Type B pancreatic cell (in vitro differentiated cells): Measurements from ENCODE around the gene SOX12. TPM values are rescaled to one million over a fixed set of nuclear protein-coding genes. Genes with fewer than 3 reads are reported as not detected.

Source experiments
- DNase-seq: peaks from one replicate; pipeline ENCODE4 v3.0.0; 2021; ENCODE audit warnings: mixed read lengths; ENCODE audit not compliant: unreplicated experiment; ENCODE audit errors: extremely low spot score
- H3K27ac Mint-ChIP-seq: 2 replicates; pipeline ENCODE4 v1.8.0; 2021; ENCODE audit warnings: mild to moderate bottlenecking, mixed read lengths
- H3K27me3 Mint-ChIP-seq: 2 replicates; pipeline ENCODE4 v1.8.0; 2021; ENCODE audit warnings: mixed read lengths
- H3K36me3 Mint-ChIP-seq: 2 replicates; pipeline ENCODE4 v1.8.0; 2021; ENCODE audit warnings: mixed read lengths
- H3K4me1 Mint-ChIP-seq: one replicate; pipeline ENCODE4 v1.8.0; 2021; ENCODE audit warnings: mixed read lengths; ENCODE audit not compliant: unreplicated experiment
- H3K4me3 Mint-ChIP-seq: 2 replicates; pipeline ENCODE4 v1.8.0; 2021; ENCODE audit warnings: mild to moderate bottlenecking, mixed read lengths
- H3K9me3 Mint-ChIP-seq: 2 replicates; pipeline ENCODE4 v1.8.0; 2021; ENCODE audit warnings: mixed read lengths
- CTCF ChIP-seq: fragments of 200-600 bp; sonication (generic); conservative IDR thresholded peaks from 2 replicates; pipeline ENCODE4 v1.5.0; 2021; ENCODE audit warnings: antibody characterized with exemption, mild to moderate bottlenecking
- total RNA-seq: library from RNA; stranded (reverse); gene quantifications from 2 replicates; pipeline ENCODE4 v1.2.1, GENCODE V29; 2021; ENCODE audit warnings: low replicate concordance

The SOX12 gene
- total RNA-seq, 1 donor from 2014 or later = 52.7 TPM

- H3K4me3 Mint-ChIP-seq = no peak within 1 kb of the TSS
- H3K9me3 Mint-ChIP-seq = no peaks in the 10 kb centered on the region
- no peaks in the 10 kb centered on the region for H3K27me3 Mint-ChIP-seq
- peaks cover 13% of the 10 kb centered on the region for H3K36me3 Mint-ChIP-seq
- H3K4me1 Mint-ChIP-seq = no peaks in the 10 kb centered on the region
- DNase-seq = peak; percentile 92
- TF ChIP-seq CTCF = peak; percentile 68
- no peak within 1 kb of the TSS for H3K27ac Mint-ChIP-seq
Observed at GRCh38 chr20:290084-290831, 35.1 kb upstream of the SOX12 start, which contains the start of gene C20orf96. TSS of gene C20orf96 (minus strand) at chr20:290750. CDS start at chr20:290610, 140 bp downstream.

GRCh38 chr20:294602-295001 lies 30.8 kb upstream of the SOX12 start:
- peak overlapping the region; percentile 22 for H3K4me3 Mint-ChIP-seq
- H3K27ac Mint-ChIP-seq = no peak overlapping the region
- peaks cover 17% of the 10 kb centered on the region for H3K4me1 Mint-ChIP-seq
- no peak for DNase-seq
- H3K36me3 Mint-ChIP-seq = peaks cover 11% of the 10 kb centered on the region
- no peak for TF ChIP-seq CTCF
- no peaks in the 10 kb centered on the region for H3K9me3 Mint-ChIP-seq
- peaks cover 4% of the 10 kb centered on the region for H3K27me3 Mint-ChIP-seq

- Mint-ChIP-seq H3K27ac (peak overlapping the region; percentile 73), H3K27me3 (peaks cover 4% of the 10 kb centered on the region), H3K4me1 (peaks cover 25% of the 10 kb centered on the region), H3K4me3 (peak overlapping the region; percentile 84), H3K9me3 (no peaks in the 10 kb centered on the region), H3K36me3 (peaks cover 12% of the 10 kb centered on the region)
- TF ChIP-seq CTCF = no peak
- DNase-seq = no peak
Observed at GRCh38 chr20:295804-296203, 29.5 kb upstream of the SOX12 start.

GRCh38 chr20:297098-297924 lies 28.0 kb upstream of the SOX12 start, which contains the start of gene ZCCHC3:
TSS of gene ZCCHC3 (plus strand) at chr20:297570. CDS start at chr20:297587, 17 bp downstream.
- peaks cover 15% of the 10 kb centered on the region for H3K36me3 Mint-ChIP-seq
- H3K4me3 Mint-ChIP-seq = peak within 1 kb of the TSS; percentile 98
- DNase-seq = peak; percentile 89
- no peaks in the 10 kb centered on the region for H3K9me3 Mint-ChIP-seq
- H3K27ac Mint-ChIP-seq = peak within 1 kb of the TSS; percentile 98
- peak; percentile 33 for TF ChIP-seq CTCF
- peaks cover 4% of the 10 kb centered on the region for H3K27me3 Mint-ChIP-seq
- peaks cover 38% of the 10 kb centered on the region for H3K4me1 Mint-ChIP-seq

- Mint-ChIP-seq H3K9me3 (no peaks in the 10 kb centered on the region), H3K4me3 (peak overlapping the region; percentile 98), H3K36me3 (peaks cover 20% of the 10 kb centered on the region), H3K27ac (peak overlapping the region; percentile 93), H3K27me3 (peaks cover 4% of the 10 kb centered on the region), H3K4me1 (peaks cover 40% of the 10 kb centered on the region)
- TF ChIP-seq CTCF = no peak
- no peak for DNase-seq
Observed at GRCh38 chr20:297925-298775, 27.2 kb upstream of the SOX12 start.
